SK-N-SH treated with all-trans-retinoic acid at 6 μM for 48 hours (cell line): Measurements from ENCODE around the gene SCFD2.
A peak's percentile ranks its signal among the peaks of the same experiment; 100 is the strongest.

ENCODE experiments used
- ATAC-seq: fragments of 200-7000 bp; cut with Tn5 transposase; 3 replicates; pipeline ENCODE4 v1.9.1; 2020; ENCODE audit warnings: mild to moderate bottlenecking, moderate library complexity
- ARNTL ChIP-seq: fragments of 450-650 bp; formaldehyde crosslinking; IDR thresholded peaks from 2 replicates; pipeline ENCODE4 v1.5.0; 2020; ENCODE audit warnings: low read depth, mild to moderate bottlenecking, moderate library complexity, borderline replicate concordance
- CSDC2 ChIP-seq: fragments of 250-450 bp; sonication (Bioruptor Pico); IDR thresholded peaks from 2 replicates; pipeline ENCODE4 v1.5.0; 2020; ENCODE audit warnings: mild to moderate bottlenecking, moderate library complexity
- ESRRG ChIP-seq: fragments of 250-450 bp; sonication (Bioruptor Pico); IDR thresholded peaks from 2 replicates; pipeline ENCODE4 v1.6.1; 2021; ENCODE audit warnings: mild to moderate bottlenecking
- GLIS3 ChIP-seq: fragments of 250-450 bp; sonication (Bioruptor Pico); IDR thresholded peaks from 2 replicates; pipeline ENCODE4 v1.5.0; 2020; ENCODE audit warnings: mild to moderate bottlenecking, moderate library complexity
- ISL1 ChIP-seq: fragments of 250-450 bp; sonication (Bioruptor Pico); IDR thresholded peaks from 2 replicates; pipeline ENCODE4 v2.1.2; 2022; ENCODE audit warnings: mild to moderate bottlenecking, moderate library complexity
- OSR1 ChIP-seq: fragments of 250-450 bp; sonication (Bioruptor Pico); IDR thresholded peaks from 2 replicates; pipeline ENCODE4 v1.8.0; 2022; ENCODE audit warnings: moderate library complexity, mild to moderate bottlenecking, inconsistent platforms
- PPARA ChIP-seq: fragments of 250-450 bp; sonication (Bioruptor Pico); IDR thresholded peaks from 2 replicates; pipeline ENCODE4 v1.5.0; 2020; ENCODE audit warnings: mild to moderate bottlenecking, borderline replicate concordance
- RARB ChIP-seq: fragments of 250-450 bp; sonication (Bioruptor Pico); IDR thresholded peaks from 2 replicates; pipeline ENCODE4 v1.8.0; 2021; ENCODE audit warnings: mild to moderate bottlenecking, moderate library complexity
- TCF4 ChIP-seq: fragments of 250-450 bp; sonication (Bioruptor Pico); IDR thresholded peaks from 2 replicates; pipeline ENCODE4 v1.8.0; 2021; ENCODE audit warnings: mild to moderate bottlenecking, moderate library complexity, borderline replicate concordance
- ZFP3 ChIP-seq: fragments of 250-450 bp; sonication (Bioruptor Pico); IDR thresholded peaks from 2 replicates; pipeline ENCODE4 v1.5.0; 2020; ENCODE audit warnings: mild to moderate bottlenecking, moderate library complexity
- ZFP30 ChIP-seq: fragments of 450-650 bp; formaldehyde crosslinking; IDR thresholded peaks from 2 replicates; pipeline ENCODE4 v1.5.0; 2022; ENCODE audit warnings: mild to moderate bottlenecking, moderate library complexity
- ZNF70 ChIP-seq: fragments of 450-650 bp; formaldehyde crosslinking; IDR thresholded peaks from 2 replicates; pipeline ENCODE4 v1.5.0; 2020; ENCODE audit warnings: mild to moderate bottlenecking, moderate library complexity
- ZNF8 ChIP-seq: fragments of 450-650 bp; formaldehyde crosslinking; IDR thresholded peaks from 2 replicates; pipeline ENCODE4 v1.5.0; 2020; ENCODE audit warnings: mild to moderate bottlenecking, moderate library complexity
- TF ChIP-seq, protein P1 (sequence below): fragments of 250-450 bp; sonication (Bioruptor Pico); IDR thresholded peaks from 2 replicates; pipeline ENCODE4 v1.5.1; 2020; ENCODE audit warnings: low read depth, mild to moderate bottlenecking, moderate library complexity
- TF ChIP-seq, protein P2 (sequence below): fragments of 250-450 bp; sonication (Bioruptor Pico); IDR thresholded peaks from 2 replicates; pipeline ENCODE4 v1.5.0; 2020; ENCODE audit warnings: mild to moderate bottlenecking, moderate library complexity
- TF ChIP-seq, protein P3 (sequence below): fragments of 250-450 bp; sonication (Bioruptor Pico); IDR thresholded peaks from 2 replicates; pipeline ENCODE4 v1.5.1; 2021; ENCODE audit warnings: mild to moderate bottlenecking, moderate library complexity
- TF ChIP-seq, protein P4 (sequence below): fragments of 250-450 bp; sonication (Bioruptor Pico); IDR thresholded peaks from 2 replicates; pipeline ENCODE4 v1.8.0; 2020; ENCODE audit warnings: mild to moderate bottlenecking, moderate library complexity, borderline replicate concordance
- TF ChIP-seq, protein P5 (sequence below): fragments of 250-450 bp; sonication (Bioruptor Pico); IDR thresholded peaks from 2 replicates; pipeline ENCODE4 v1.8.0; 2021; ENCODE audit warnings: low read depth, mild to moderate bottlenecking, moderate library complexity, borderline replicate concordance

The SCFD2 gene

DNA sequence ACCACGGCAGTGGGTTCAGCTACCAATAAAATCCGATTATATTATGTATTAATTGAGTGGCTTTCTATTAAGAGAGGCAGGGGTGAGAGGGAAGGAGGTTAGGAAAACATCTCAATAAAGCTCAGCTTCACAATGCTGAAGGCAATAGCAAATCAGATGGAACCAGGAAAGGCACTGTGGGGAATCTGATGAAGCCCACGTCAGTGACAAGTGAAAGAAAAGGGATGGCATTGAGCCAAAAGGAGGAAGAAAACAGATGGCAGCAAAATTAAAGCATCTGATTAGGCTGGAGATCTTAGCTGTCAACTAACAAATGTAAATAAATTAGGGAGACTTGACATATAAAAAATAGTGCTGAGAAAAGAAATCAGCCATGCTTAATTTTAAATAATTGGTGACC is 322.8 kb downstream of the SCFD2 start:
- TF ChIP-seq TCF4 (peak; percentile 44; the same call in 1 of the 2 replicates), ZNF70 (CRISPR knock-in tag) (peak; percentile 84), ARNTL (CRISPR knock-in tag) (no peak)
- TF ChIP-seq, protein P1, sequence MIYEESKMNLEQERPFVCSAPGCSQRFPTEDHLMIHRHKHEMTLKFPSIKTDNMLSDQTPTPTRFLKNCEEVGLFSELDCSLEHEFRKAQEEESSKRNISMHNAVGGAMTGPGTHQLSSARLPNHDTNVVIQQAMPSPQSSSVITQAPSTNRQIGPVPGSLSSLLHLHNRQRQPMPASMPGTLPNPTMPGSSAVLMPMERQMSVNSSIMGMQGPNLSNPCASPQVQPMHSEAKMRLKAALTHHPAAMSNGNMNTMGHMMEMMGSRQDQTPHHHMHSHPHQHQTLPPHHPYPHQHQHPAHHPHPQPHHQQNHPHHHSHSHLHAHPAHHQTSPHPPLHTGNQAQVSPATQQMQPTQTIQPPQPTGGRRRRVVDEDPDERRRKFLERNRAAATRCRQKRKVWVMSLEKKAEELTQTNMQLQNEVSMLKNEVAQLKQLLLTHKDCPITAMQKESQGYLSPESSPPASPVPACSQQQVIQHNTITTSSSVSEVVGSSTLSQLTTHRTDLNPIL (CRISPR knock-in tag), result no peak
- ATAC-seq, result no peak

DNA sequence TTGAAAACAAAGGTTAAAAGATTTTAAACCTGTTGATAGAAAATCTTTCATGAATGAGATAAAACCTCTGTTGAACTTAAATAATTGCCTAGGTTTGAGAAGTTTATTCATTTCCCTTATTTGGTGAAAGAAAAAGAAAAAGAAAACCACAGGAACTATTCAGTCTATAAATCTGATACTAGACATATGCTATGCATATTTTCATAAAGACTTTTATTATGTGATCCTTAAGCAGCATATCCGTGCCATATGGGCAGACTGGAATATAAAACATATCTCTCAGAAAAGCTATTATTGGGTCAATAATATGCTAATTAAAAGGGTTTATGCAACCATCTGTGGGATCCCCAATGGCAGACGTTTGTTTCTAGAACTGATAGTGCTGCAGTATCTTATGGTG is 325.0 kb downstream of the SCFD2 start:
- no peak for TF ChIP-seq RARB
- TF ChIP-seq ISL1 (CRISPR knock-in tag), result no peak
- no peak for TF ChIP-seq ZFP3 (CRISPR knock-in tag)
- no peak for TF ChIP-seq OSR1 (CRISPR knock-in tag)
- TF ChIP-seq ZNF70 (CRISPR knock-in tag), result no peak
- no peak for TF ChIP-seq CSDC2
- no peak for TF ChIP-seq ESRRG (CRISPR knock-in tag)
- TF ChIP-seq ARNTL (CRISPR knock-in tag), result no peak
- TF ChIP-seq, protein P2, sequence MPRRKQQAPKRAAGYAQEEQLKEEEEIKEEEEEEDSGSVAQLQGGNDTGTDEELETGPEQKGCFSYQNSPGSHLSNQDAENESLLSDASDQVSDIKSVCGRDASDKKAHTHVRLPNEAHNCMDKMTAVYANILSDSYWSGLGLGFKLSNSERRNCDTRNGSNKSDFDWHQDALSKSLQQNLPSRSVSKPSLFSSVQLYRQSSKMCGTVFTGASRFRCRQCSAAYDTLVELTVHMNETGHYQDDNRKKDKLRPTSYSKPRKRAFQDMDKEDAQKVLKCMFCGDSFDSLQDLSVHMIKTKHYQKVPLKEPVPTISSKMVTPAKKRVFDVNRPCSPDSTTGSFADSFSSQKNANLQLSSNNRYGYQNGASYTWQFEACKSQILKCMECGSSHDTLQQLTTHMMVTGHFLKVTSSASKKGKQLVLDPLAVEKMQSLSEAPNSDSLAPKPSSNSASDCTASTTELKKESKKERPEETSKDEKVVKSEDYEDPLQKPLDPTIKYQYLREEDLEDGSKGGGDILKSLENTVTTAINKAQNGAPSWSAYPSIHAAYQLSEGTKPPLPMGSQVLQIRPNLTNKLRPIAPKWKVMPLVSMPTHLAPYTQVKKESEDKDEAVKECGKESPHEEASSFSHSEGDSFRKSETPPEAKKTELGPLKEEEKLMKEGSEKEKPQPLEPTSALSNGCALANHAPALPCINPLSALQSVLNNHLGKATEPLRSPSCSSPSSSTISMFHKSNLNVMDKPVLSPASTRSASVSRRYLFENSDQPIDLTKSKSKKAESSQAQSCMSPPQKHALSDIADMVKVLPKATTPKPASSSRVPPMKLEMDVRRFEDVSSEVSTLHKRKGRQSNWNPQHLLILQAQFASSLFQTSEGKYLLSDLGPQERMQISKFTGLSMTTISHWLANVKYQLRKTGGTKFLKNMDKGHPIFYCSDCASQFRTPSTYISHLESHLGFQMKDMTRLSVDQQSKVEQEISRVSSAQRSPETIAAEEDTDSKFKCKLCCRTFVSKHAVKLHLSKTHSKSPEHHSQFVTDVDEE (CRISPR knock-in tag), result no peak
- TF ChIP-seq, protein P3, sequence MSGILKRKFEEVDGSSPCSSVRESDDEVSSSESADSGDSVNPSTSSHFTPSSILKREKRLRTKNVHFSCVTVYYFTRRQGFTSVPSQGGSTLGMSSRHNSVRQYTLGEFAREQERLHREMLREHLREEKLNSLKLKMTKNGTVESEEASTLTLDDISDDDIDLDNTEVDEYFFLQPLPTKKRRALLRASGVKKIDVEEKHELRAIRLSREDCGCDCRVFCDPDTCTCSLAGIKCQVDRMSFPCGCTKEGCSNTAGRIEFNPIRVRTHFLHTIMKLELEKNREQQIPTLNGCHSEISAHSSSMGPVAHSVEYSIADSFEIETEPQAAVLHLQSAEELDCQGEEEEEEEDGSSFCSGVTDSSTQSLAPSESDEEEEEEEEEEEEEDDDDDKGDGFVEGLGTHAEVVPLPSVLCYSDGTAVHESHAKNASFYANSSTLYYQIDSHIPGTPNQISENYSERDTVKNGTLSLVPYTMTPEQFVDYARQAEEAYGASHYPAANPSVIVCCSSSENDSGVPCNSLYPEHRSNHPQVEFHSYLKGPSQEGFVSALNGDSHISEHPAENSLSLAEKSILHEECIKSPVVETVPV (CRISPR knock-in tag), result no peak
- TF ChIP-seq, protein P1 (CRISPR knock-in tag), result no peak
- TF ChIP-seq, protein P4, sequence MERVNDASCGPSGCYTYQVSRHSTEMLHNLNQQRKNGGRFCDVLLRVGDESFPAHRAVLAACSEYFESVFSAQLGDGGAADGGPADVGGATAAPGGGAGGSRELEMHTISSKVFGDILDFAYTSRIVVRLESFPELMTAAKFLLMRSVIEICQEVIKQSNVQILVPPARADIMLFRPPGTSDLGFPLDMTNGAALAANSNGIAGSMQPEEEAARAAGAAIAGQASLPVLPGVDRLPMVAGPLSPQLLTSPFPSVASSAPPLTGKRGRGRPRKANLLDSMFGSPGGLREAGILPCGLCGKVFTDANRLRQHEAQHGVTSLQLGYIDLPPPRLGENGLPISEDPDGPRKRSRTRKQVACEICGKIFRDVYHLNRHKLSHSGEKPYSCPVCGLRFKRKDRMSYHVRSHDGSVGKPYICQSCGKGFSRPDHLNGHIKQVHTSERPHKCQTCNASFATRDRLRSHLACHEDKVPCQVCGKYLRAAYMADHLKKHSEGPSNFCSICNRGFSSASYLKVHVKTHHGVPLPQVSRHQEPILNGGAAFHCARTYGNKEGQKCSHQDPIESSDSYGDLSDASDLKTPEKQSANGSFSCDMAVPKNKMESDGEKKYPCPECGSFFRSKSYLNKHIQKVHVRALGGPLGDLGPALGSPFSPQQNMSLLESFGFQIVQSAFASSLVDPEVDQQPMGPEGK, result no peak
- no peak for TF ChIP-seq ZNF8 (CRISPR knock-in tag)
- TF ChIP-seq ZFP30 (CRISPR knock-in tag), result no peak
- TF ChIP-seq PPARA, result no peak
- TF ChIP-seq, protein P5, sequence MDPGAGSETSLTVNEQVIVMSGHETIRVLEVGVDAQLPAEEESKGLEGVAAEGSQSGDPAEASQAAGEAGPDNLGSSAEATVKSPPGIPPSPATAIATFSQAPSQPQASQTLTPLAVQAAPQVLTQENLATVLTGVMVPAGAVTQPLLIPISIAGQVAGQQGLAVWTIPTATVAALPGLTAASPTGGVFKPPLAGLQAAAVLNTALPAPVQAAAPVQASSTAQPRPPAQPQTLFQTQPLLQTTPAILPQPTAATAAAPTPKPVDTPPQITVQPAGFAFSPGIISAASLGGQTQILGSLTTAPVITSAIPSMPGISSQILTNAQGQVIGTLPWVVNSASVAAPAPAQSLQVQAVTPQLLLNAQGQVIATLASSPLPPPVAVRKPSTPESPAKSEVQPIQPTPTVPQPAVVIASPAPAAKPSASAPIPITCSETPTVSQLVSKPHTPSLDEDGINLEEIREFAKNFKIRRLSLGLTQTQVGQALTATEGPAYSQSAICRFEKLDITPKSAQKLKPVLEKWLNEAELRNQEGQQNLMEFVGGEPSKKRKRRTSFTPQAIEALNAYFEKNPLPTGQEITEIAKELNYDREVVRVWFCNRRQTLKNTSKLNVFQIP, result no peak
- no peak for TF ChIP-seq GLIS3 (CRISPR knock-in tag)
- no peak for TF ChIP-seq TCF4
- no peak for ATAC-seq

DNA sequence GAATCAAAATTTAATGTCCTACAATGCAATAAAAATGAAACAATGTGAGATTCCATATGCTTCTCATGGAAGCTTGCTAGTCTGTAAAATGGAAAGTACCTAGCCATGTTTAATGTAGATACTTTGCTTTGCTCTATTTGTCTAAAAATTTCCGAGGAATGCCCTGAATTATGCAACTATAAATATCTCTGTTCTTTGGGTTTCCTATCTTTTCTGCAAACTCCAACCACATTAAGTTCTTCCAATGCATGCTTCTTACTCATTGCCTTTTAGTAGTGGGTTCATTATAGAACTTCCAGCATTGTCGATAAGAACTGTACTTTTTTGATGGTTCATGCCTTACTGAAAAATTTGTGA is 325.4 kb downstream of the SCFD2 start:
- no peak for ATAC-seq
- TF ChIP-seq, protein P3 (CRISPR knock-in tag), result no peak
- TF ChIP-seq, protein P5, result no peak
- TF ChIP-seq ISL1 (CRISPR knock-in tag), result no peak
- TF ChIP-seq ESRRG (CRISPR knock-in tag), result no peak
- TF ChIP-seq RARB, result no peak
- TF ChIP-seq ZFP30 (CRISPR knock-in tag), result no peak
- TF ChIP-seq, protein P2 (CRISPR knock-in tag), result no peak
- TF ChIP-seq, all 23 proteins: peak for 0
